ENCODE measurements around the gene KLHL29. TPM values are rescaled to one million over a fixed set of nuclear protein-coding genes. Genes with fewer than 3 reads are reported as not detected.

Gene KLHL29
- total RNA-seq, 2 experiments from 2014 or later, result 2.5 to 2.7 TPM

GRCh38 chr2:23498943-23499342 lies 114.0 kb downstream of the KLHL29 start:
- H3K9me3 Mint-ChIP-seq, result no peaks in the 10 kb centered on the region
- Histone ChIP-seq H3K9me3 (ENCODE audit: control insufficient read depth in 1 of 2, insufficient read depth in 1 of 2, low read length in 2 of 2) (no peaks in the 10 kb centered on the region), H3K36me3 (ENCODE audit: insufficient read depth, low read length) (no peaks in the 10 kb centered on the region), H3K27ac (ENCODE audit: low read depth in 1 of 2, low read length in 2 of 2) (no peak overlapping the region), H3K4me1 (ENCODE audit: insufficient read depth, low read length) (peaks cover 29% of the 10 kb centered on the region), H3K4me3 (ENCODE audit: low read length) (no peak overlapping the region), H3K27me3 (ENCODE audit: control insufficient read depth in 1 of 2, insufficient read depth in 2 of 2, low read length in 2 of 2) (no peaks in the 10 kb centered on the region)
- POLR2A ChIA-PET, result no interaction called here
- H3K27me3 Mint-ChIP-seq, result no peaks in the 10 kb centered on the region
- CTCF ChIA-PET, result no interaction called here
- TF ChIP-seq CTCF (IDR thresholded peaks at IDR 0.05), result no peak
- DNase-seq (no peak), ATAC-seq (ENCODE audit: poor library complexity) (no peak)
- H3K4me3 Mint-ChIP-seq, result no peak overlapping the region
- H3K4me1 Mint-ChIP-seq (ENCODE audit: low read depth), result peaks cover 24% of the 10 kb centered on the region
- intact Hi-C loops (cut with DNase I, micrococcal nuclease), result no loop called here
- H3K36me3 Mint-ChIP-seq (ENCODE audit: low read depth), result no peaks in the 10 kb centered on the region
- no peak overlapping the region for H3K27ac Mint-ChIP-seq

- ChIA-PET POLR2A (no interaction called here), CTCF (no interaction called here)
- Histone ChIP-seq H3K4me1 (ENCODE audit: insufficient read depth, low read length) (peaks cover 29% of the 10 kb centered on the region), H3K27ac (ENCODE audit: low read depth in 1 of 2, low read length in 2 of 2) (no peak overlapping the region), H3K4me3 (ENCODE audit: low read length) (no peak overlapping the region), H3K9me3 (ENCODE audit: control insufficient read depth in 1 of 2, insufficient read depth in 1 of 2, low read length in 2 of 2) (no peaks in the 10 kb centered on the region), H3K27me3 (ENCODE audit: control insufficient read depth in 1 of 2, insufficient read depth in 2 of 2, low read length in 2 of 2) (no peaks in the 10 kb centered on the region), H3K36me3 (ENCODE audit: insufficient read depth, low read length) (no peaks in the 10 kb centered on the region)
- no peak for DNase-seq
- peaks cover 24% of the 10 kb centered on the region for H3K4me1 Mint-ChIP-seq (ENCODE audit: low read depth)
- H3K4me3 Mint-ChIP-seq, result no peak overlapping the region
- ATAC-seq (ENCODE audit: poor library complexity), result no peak
- intact Hi-C loops (cut with DNase I, micrococcal nuclease), result no loop called here
- H3K27me3 Mint-ChIP-seq, result no peaks in the 10 kb centered on the region
- H3K36me3 Mint-ChIP-seq (ENCODE audit: low read depth), result no peaks in the 10 kb centered on the region
- no peaks in the 10 kb centered on the region for H3K9me3 Mint-ChIP-seq
- no peak for TF ChIP-seq CTCF (IDR thresholded peaks at IDR 0.05)
- H3K27ac Mint-ChIP-seq, result no peak overlapping the region
Measured at GRCh38 chr2:23499439-23499838, 114.5 kb downstream of the KLHL29 start.

- ChIA-PET CTCF (no interaction called here), POLR2A (no interaction called here)
Measured at GRCh38 chr2:23500836-23501235, 115.9 kb downstream of the KLHL29 start.

More at GRCh38 chr2:23500836-23501235, 115.9 kb downstream of the KLHL29 start:
- Histone ChIP-seq H3K4me3 (ENCODE audit: low read length) (no peak overlapping the region), H3K27ac (ENCODE audit: low read depth in 1 of 2, low read length in 2 of 2) (no peak overlapping the region), H3K36me3 (ENCODE audit: insufficient read depth, low read length) (no peaks in the 10 kb centered on the region), H3K9me3 (ENCODE audit: control insufficient read depth in 1 of 2, insufficient read depth in 1 of 2, low read length in 2 of 2) (no peaks in the 10 kb centered on the region), H3K27me3 (ENCODE audit: control insufficient read depth in 1 of 2, insufficient read depth in 2 of 2, low read length in 2 of 2) (no peaks in the 10 kb centered on the region), H3K4me1 (ENCODE audit: insufficient read depth, low read length) (peaks cover 19% of the 10 kb centered on the region)
- Mint-ChIP-seq H3K36me3 (ENCODE audit: low read depth) (no peaks in the 10 kb centered on the region), H3K27me3 (no peaks in the 10 kb centered on the region), H3K4me1 (ENCODE audit: low read depth) (peaks cover 23% of the 10 kb centered on the region), H3K4me3 (no peak overlapping the region), H3K27ac (no peak overlapping the region), H3K9me3 (no peaks in the 10 kb centered on the region)
- intact Hi-C loops (cut with DNase I, micrococcal nuclease), result no loop called here
- DNase-seq (no peak), ATAC-seq (ENCODE audit: poor library complexity) (no peak)
- no peak for TF ChIP-seq CTCF (IDR thresholded peaks at IDR 0.05)
